NCI-H128 (cell line): ENCODE data around the gene PITPNC1.
A peak's percentile ranks its signal among the peaks of the same experiment; 100 is the strongest.
"Not testable (repeated sequence)": the region's sequence is repeated elsewhere in the genome, so short reads cannot be mapped to it uniquely, and the experiment has no call there.

Source experiments
- DNase-seq: peaks from one replicate; lab custom pipeline; 2025; ENCODE audit not compliant: unreplicated experiment; lab: John Stamatoyannopoulos, UW

The PITPNC1 gene

GRCh38 chr17:67366193-67367157, 10.6 kb upstream of the PITPNC1 start, which contains the start of gene PSMD12:
PSMD12 (minus strand) TSS chr17:67366577; CDS start chr17:67366519, 58 bp downstream.
- DNase-seq = peak; percentile 57

GRCh38 chr17:67369676-67370075, 7.4 kb upstream of the PITPNC1 start:
- no peak for DNase-seq

- no peak for DNase-seq
Measured at GRCh38 chr17:67372751-67373150, 4.3 kb upstream of the PITPNC1 start.

GRCh38 chr17:67374329-67375053, 2.6 kb upstream of the PITPNC1 start:
- DNase-seq = peak; percentile 11

DNA sequence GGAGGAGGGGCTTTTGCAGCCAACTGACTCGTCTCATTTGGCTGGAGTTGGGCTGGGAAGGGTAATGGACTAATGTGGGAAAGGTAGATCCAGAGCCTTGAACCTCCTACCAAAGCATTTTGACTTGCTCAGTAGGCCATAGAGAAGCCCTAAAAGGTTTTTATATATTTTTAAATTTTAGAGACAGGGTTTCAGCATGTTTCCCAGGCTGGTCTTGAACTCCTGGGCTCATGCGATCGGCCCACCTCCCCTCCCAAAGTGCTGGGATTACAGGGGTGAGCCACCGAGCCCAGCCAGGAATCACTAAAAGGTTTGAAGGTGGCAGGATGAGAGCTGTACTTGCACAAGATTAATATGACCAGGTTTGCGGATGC, 2.0 kb upstream of the PITPNC1 start:
- no peak for DNase-seq

- no peak for DNase-seq
Measured at GRCh38 chr17:67375716-67376115, 1.4 kb upstream of the PITPNC1 start.

DNA sequence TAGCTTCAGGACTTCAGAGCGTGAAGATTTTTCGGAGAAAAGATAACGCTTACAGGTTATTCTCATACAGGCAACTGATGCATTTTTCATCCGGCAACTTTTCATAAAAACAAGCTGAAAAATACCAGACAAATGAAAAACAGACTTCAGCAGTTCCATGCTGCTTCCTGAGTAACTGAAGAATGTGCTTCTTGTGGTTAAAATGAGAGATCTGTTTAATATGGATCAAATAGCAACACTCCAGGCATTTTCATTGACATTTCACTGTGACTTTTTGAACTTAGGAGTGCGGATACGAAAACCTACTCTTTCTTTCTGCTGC, 705 bp upstream of the PITPNC1 start:
- no peak for DNase-seq

- peak; percentile 41 for DNase-seq
Measured at GRCh38 chr17:67377488-67378453, 690 bp downstream of the PITPNC1 start.

DNA sequence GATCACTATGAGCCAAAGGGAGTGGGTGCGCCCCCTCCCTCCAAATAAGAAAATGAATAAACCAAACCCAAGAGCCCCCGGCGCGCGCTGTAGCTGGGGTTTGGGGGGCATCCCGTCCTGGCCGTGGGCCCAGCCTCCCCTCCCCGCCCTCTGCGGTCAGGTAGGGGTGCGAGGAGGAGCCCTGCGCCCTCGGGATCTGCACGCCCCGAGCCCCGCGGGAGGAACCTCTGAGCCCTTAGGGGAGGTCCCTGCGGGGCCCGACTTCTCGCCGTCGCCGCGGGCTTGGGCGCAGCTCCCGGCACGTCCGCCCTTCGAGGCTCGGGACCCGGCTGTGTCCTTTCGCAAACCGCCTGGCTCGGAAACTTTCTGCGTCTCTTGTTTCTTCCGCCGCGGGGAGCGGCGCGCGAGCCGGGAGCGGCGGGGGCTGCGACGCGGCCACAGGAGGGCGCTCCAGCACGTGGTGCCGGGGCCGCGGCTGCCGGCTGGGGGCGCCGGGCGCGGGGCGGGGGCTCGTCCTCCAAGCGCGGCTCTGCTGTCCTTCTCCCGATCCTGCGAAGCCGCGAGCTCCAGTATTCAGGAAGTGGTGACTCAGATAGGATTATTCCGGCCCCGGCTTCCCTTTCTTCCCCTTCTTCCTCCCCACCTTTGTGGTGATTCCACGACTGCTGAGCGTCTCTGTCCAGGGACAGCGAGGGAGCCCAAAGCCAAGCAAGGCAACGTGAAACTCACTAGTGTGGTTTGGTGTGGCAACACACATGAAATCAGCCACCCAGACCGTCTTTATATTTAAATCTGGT, 1.6 kb downstream of the PITPNC1 start:
- peak; percentile 11 for DNase-seq

DNA sequence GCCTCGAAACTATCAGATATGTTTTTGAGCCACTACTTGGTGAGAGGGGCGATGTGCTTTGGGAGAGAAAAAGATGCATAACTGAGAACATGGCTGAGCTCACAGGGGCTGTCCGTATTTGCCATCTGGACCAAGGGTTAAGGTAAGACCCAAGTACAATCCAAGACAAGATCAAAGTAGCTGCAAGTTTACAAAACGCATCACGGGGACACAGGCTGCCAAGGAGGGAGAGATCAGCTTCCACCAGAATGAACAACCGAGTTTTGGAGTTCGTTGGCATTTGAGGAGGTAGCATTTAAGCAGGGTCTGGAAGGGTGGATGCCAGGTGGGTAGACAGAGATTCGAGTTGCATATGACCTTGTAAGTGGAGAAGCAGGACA, 2.2 kb downstream of the PITPNC1 start:
- DNase-seq = no peak

DNA sequence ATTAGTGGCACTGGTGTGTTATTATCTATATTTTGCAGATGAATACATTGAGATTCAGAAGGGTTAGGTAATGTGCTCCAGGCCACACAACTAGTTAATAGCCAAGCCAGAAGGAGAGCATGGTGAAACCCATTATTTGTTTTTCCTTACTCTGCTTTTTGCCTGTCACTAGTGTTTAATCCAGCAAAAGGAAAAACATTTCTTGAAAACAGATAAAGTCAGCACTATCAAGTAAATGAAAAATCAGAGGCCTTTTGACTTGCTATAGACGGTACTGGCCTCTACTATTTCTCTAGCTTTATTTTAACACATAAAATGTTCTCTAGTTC, 4.8 kb downstream of the PITPNC1 start:
- no peak for DNase-seq

DNA sequence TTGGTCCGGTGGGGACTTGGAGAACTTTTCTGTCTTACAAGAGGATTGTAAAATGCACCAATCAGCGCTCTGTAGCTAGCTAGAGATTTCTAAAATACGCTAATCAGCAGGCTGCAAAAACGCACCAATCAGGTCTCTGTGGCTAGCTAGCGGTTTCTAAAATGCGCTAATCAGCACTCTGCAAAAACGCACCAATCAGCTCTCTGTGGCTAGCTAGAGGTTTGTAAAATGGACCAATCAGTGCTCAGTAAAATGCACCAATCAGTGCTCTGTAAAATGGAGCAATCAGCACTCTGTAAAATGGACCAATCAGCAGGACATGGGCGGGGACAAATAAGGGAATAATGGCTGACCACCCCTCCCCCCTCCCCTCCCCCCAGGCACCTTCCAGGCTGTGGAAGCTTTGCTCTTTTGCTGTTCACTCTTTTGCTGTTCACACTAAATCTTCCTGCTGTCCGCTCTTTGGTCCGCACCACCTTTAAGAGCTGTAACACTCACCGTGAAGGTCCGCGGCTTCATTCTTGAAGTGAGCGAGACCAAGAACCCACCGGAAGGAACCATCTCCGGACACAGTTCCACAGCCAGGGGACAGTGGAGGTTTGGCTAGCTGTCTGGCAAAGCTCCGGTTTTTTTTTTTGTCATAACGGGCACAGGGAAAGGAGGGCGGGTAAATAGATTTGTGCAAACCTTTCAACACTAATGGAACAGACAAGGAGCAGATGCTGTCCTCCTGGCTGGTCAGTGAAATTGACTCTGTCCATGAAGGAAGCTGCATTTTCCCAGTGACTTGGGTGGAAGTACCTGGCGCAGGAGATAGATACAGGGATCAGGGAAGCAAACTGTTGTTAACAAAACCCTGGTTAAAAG, 8.3 kb downstream of the PITPNC1 start:
- DNase-seq = no peak

DNA sequence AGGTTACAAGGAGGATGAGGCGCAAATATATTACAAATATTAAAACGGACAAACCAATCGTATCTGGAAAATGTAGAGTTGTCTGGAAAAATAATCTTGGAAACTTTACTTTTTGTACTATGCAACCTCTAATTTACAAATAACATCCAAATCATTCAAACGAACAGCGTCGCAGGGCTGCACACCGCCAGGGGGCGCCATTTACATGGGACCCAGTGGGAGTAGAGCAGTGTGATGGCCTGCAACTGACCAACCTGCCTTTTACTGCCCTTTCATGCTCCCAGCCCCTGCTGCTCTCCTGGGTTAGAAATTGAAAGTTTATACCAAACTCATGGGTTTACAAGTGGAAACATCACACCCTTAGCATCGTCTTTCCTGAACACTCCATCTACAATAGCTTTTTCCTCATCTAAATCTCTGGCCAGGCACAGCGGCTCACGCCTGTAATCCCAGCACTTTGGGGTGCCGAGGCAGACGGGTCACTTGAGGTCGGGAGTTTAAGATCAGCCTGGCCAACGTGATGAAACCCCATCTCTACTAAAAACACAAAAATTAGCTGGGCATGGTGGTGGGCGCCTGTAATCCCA, 10.0 kb downstream of the PITPNC1 start:
- no peak for DNase-seq

DNA sequence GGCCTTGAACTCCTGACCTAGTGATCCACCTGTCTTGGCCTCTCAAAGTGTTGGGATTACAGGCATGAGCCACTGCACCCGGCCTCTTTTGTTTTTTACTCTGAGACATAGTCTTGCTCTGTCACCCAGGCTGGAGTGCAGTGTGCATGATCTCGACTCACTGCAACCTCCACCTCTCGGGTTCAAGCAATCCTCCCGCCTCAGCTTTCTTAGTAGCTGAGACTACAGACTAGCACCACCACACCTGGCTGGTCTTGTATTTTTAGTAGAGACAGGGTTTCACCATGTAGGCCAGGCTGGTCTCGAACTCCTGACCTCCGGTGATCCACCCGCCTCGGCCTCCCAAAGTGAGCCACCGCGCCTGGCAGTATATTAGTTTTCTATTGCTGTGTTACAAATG, 11.5 kb downstream of the PITPNC1 start:
- not testable (repeated sequence) for DNase-seq

GRCh38 chr17:67388986-67389385, 11.9 kb downstream of the PITPNC1 start:
- no peak for DNase-seq

- no peak for DNase-seq
Measured at GRCh38 chr17:67390006-67390645, 13.0 kb downstream of the PITPNC1 start.

GRCh38 chr17:67390646-67391361, 13.7 kb downstream of the PITPNC1 start:
- no peak for DNase-seq

DNA sequence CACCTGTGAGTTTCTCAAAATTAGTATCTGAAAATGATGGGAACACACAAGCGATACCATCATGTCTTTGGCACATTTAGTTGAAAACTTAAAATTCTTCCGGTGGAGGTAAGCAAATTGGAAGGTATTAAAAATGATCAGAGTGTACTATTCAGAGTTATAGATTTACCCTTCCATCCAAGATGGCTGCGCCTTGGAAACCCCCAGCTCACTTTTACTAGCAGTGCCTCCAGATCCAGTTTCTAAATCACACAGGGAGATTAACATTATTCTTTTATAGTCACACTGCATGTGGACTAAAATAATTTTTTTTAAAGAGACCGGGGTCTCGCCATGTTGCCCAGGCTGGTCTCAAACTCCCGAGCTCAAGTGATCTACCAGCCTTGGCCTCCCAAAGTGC, 15.0 kb downstream of the PITPNC1 start:
- DNase-seq = no peak
